Keratinocyte (primary cell): ENCODE measurements around the gene ZNF324B. TPM values are rescaled to one million over a fixed set of nuclear protein-coding genes. Genes with fewer than 3 reads are reported as not detected.

ENCODE experiments used
- DNase-seq: peaks from one replicate; pipeline ENCODE4 v3.0.0-alpha.2; 2011; ENCODE audit warnings: low read depth, missing footprints, low spot score
- FAIRE-seq: peaks from 2 replicates; lab custom pipeline; 2011; peaks lifted over from hg19 to GRCh38; lab: Jason Lieb, UNC
- H2AFZ ChIP-seq: 2 replicates; pipeline ENCODE4 v1.6.0; 2012; ENCODE audit warnings: low read length, control low read depth, inconsistent platforms; ENCODE audit not compliant: control insufficient read depth
- H3K27ac ChIP-seq: 2 replicates; pipeline ENCODE4 v1.5.1; 2011; ENCODE audit warnings: low read length; ENCODE audit not compliant: control insufficient read depth, insufficient read depth
- H3K27me3 ChIP-seq: 3 replicates; pipeline ENCODE4 v1.6.0; 2011; ENCODE audit warnings: low read length; ENCODE audit not compliant: control insufficient read depth, insufficient read depth; ENCODE audit errors: extremely low read depth
- H3K36me3 ChIP-seq, 2 experiments: 2 replicates in 1 of 2; 3 replicates in 1 of 2; pipeline ENCODE4 v1.5.1; 2011; ENCODE audit warnings: low read length in 2 of 2, mild to moderate bottlenecking in 1 of 2; ENCODE audit not compliant: control insufficient read depth in 2 of 2, insufficient read depth in 2 of 2; ENCODE audit errors: extremely low read depth in 1 of 2
- H3K4me1 ChIP-seq: 3 replicates; pipeline ENCODE4 v1.5.1; 2011; ENCODE audit warnings: low read length; ENCODE audit not compliant: control insufficient read depth, insufficient read depth; ENCODE audit errors: extremely low read depth
- H3K4me2 ChIP-seq: 3 replicates; pipeline ENCODE4 v1.6.0; 2011; ENCODE audit warnings: low read depth, low read length; ENCODE audit not compliant: control insufficient read depth, insufficient read depth; ENCODE audit errors: extremely low read depth
- H3K4me3 ChIP-seq, 3 experiments: fragments of 200-600 bp in 1 of 3; sonication (generic) in 1 of 3; 2 replicates in 2 of 3; 3 replicates in 1 of 3; pipeline ENCODE4 v1.5.1; 2011 to 2016; ENCODE audit warnings: low read length in 3 of 3, mild to moderate bottlenecking in 3 of 3, control low read depth in 2 of 3, inconsistent platforms in 1 of 3, low read depth in 1 of 3, mixed read lengths in 1 of 3, mixed run types in 1 of 3, moderate library complexity in 1 of 3; ENCODE audit not compliant: control insufficient read depth in 2 of 3, insufficient read depth in 2 of 3; ENCODE audit errors: extremely low read depth in 1 of 3
- H3K79me2 ChIP-seq: 2 replicates; pipeline ENCODE4 v1.6.0; 2012; ENCODE audit warnings: low read length; ENCODE audit not compliant: control insufficient read depth, insufficient read depth
- H3K9ac ChIP-seq: 3 replicates; pipeline ENCODE4 v1.6.0; 2011; ENCODE audit warnings: low read length; ENCODE audit not compliant: control insufficient read depth, insufficient read depth; ENCODE audit errors: extremely low read depth
- H3K9me1 ChIP-seq: 3 replicates; pipeline ENCODE4 v1.6.0; 2011; ENCODE audit warnings: low read length; ENCODE audit not compliant: control insufficient read depth, insufficient read depth; ENCODE audit errors: extremely low read depth
- H3K9me3 ChIP-seq: 2 replicates; pipeline ENCODE4 v1.5.1; 2012; ENCODE audit warnings: low read depth, low read length; ENCODE audit not compliant: control insufficient read depth
- H4K20me1 ChIP-seq: 3 replicates; pipeline ENCODE4 v1.6.0; 2011; ENCODE audit warnings: low read length; ENCODE audit not compliant: control insufficient read depth, insufficient read depth; ENCODE audit errors: extremely low read depth
- EZH2 ChIP-seq: IDR thresholded peaks from one replicate; pipeline ENCODE4 v1.6.1; 2012; ENCODE audit warnings: inconsistent platforms, mild to moderate bottlenecking, low read length, moderate library complexity
- dilution Hi-C: fragments of 300-500 bp; cut with MboI; formaldehyde crosslinking; loops from one replicate; pipeline ENCODE4 v1.7.0; 2020; ENCODE audit warnings: low sequenced_read_pairs; ENCODE audit not compliant: extremely low pct_ligation_motif_present
- polyA plus RNA-seq, 5 experiments: library from polyadenylated mRNA; depleted of rRNA in 3 of 5; stranded (reverse) in 3 of 5; stranded (forward) in 1 of 5; unstranded in 1 of 5; fragments of >200 nt; gene quantifications; 1 replicate in 1 of 5; 2 replicates in 3 of 5; 3 replicates in 1 of 5; pipeline versions ENCODE4 v1.2.1 to v1.2.3, GENCODE V29; 2011 to 2012; ENCODE audit warnings: missing spikeins in 2 of 5, low read depth in 1 of 5, low replicate concordance in 1 of 5
- TF ChIP-seq, protein P1 (sequence below), 3 experiments: IDR thresholded peaks in 1 of 3; conservative IDR thresholded peaks in 1 of 3; optimal IDR thresholded peaks in 1 of 3; 2 replicates in 2 of 3; 3 replicates in 1 of 3; pipeline versions ENCODE3 to v1.5.1; 2011; ENCODE audit warnings: low read length in 3 of 3, mild to moderate bottlenecking in 3 of 3, moderate library complexity in 2 of 3, control low read depth in 1 of 3, inconsistent platforms in 1 of 3; ENCODE audit not compliant: insufficient read depth in 2 of 3; ENCODE audit errors: extremely low read depth in 1 of 3

Gene ZNF324B
- polyA plus RNA-seq, 1 donor (not counting 4 experiments of a cell fraction or from before 2014, with no cell fraction given), result 2.0 TPM

DNA sequence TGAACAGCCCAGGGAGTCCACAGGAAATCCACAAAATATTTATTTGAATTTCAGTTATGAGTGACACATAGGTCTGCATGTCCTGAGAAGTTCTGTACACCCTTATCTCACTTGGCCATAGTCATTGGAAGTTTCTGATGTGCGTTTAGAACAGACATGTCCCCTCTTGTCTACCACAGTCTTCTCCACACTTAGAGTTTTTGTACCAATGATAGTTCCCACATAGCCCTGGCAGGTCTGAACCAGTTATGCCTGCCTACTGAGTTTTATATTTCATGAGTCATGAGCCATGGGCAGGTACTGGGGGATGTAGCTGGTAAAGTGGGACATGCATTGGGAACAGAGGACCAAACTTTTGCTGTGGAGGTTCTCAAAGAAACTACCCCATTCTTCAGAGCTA is 22.8 kb upstream of the ZNF324B start:
- peak overlapping the region in 2 of 3 experiments; percentile 6 to 30 for H3K4me3 ChIP-seq
- H3K27me3 ChIP-seq, result no peaks in the 10 kb centered on the region
- H3K79me2 ChIP-seq, result no peaks in the 10 kb centered on the region
- DNase-seq (peak; percentile 79), FAIRE-seq (peak; percentile 97)
- H3K36me3 ChIP-seq, result peaks cover 4 to 6% of the 10 kb centered on the region in 2 experiments
- peak overlapping the region; percentile 58 for H3K4me2 ChIP-seq
- H2AFZ ChIP-seq, result peak overlapping the region; percentile 17
- dilution Hi-C loops, result no loop called here
- TF ChIP-seq, protein P1, sequence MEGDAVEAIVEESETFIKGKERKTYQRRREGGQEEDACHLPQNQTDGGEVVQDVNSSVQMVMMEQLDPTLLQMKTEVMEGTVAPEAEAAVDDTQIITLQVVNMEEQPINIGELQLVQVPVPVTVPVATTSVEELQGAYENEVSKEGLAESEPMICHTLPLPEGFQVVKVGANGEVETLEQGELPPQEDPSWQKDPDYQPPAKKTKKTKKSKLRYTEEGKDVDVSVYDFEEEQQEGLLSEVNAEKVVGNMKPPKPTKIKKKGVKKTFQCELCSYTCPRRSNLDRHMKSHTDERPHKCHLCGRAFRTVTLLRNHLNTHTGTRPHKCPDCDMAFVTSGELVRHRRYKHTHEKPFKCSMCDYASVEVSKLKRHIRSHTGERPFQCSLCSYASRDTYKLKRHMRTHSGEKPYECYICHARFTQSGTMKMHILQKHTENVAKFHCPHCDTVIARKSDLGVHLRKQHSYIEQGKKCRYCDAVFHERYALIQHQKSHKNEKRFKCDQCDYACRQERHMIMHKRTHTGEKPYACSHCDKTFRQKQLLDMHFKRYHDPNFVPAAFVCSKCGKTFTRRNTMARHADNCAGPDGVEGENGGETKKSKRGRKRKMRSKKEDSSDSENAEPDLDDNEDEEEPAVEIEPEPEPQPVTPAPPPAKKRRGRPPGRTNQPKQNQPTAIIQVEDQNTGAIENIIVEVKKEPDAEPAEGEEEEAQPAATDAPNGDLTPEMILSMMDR (optimal IDR thresholded peaks at IDR 0.05 in 1 of 3, IDR thresholded peaks at IDR 0.05 in 1 of 3, conservative IDR thresholded peaks at IDR 0.05 in 1 of 3; ENCODE audit: extremely low read depth in 1 of 3, insufficient read depth in 2 of 3, low read length in 3 of 3), result no peak
- no peak for TF ChIP-seq EZH2
- H3K9me3 ChIP-seq, result peaks cover 26% of the 10 kb centered on the region
- H3K4me1 ChIP-seq, result peaks cover 16% of the 10 kb centered on the region
- H4K20me1 ChIP-seq, result no peaks in the 10 kb centered on the region
- no peaks in the 10 kb centered on the region for H3K9me1 ChIP-seq
- H3K27ac ChIP-seq, result peak overlapping the region; percentile 58
- peak overlapping the region; percentile 18 for H3K9ac ChIP-seq

GRCh38 chr19:58429745-58430144 is 21.7 kb upstream of the ZNF324B start:
- H3K36me3 ChIP-seq, result peaks cover 14 to 17% of the 10 kb centered on the region in 2 experiments

More at GRCh38 chr19:58429745-58430144, 21.7 kb upstream of the ZNF324B start:
- dilution Hi-C loops, result no loop called here
- no peak overlapping the region for H3K4me2 ChIP-seq
- no peak overlapping the region for H2AFZ ChIP-seq
- no peaks in the 10 kb centered on the region for H4K20me1 ChIP-seq
- H3K9ac ChIP-seq, result no peak overlapping the region
- peaks cover 16% of the 10 kb centered on the region for H3K4me1 ChIP-seq
- no peaks in the 10 kb centered on the region for H3K27me3 ChIP-seq
- no peaks in the 10 kb centered on the region for H3K79me2 ChIP-seq
- TF ChIP-seq EZH2, result no peak
- TF ChIP-seq, protein P1 (optimal IDR thresholded peaks at IDR 0.05 in 1 of 3, IDR thresholded peaks at IDR 0.05 in 1 of 3, conservative IDR thresholded peaks at IDR 0.05 in 1 of 3; ENCODE audit: extremely low read depth in 1 of 3, insufficient read depth in 2 of 3, low read length in 3 of 3), result no peak
- no peak overlapping the region for H3K4me3 ChIP-seq
- DNase-seq (no peak), FAIRE-seq (no peak)
- H3K27ac ChIP-seq, result no peak overlapping the region
- H3K9me1 ChIP-seq, result no peaks in the 10 kb centered on the region
- peaks cover 37% of the 10 kb centered on the region for H3K9me3 ChIP-seq
